OCI-LY1 (cell line): Measurements from ENCODE around the gene AJAP1.

Source experiments
- H2AFZ ChIP-seq: fragments of 200-600 bp; sonication (generic), shearing (Covaris generic); 2 replicates; pipeline ENCODE4 v1.6.0; 2014; ENCODE audit warnings: antibody characterized with exemption, mild to moderate bottlenecking, low read length
- H3F3A ChIP-seq: fragments of 200-600 bp; sonication (generic), shearing (Covaris generic); 2 replicates; pipeline ENCODE4 v1.6.0; 2014; ENCODE audit warnings: mild to moderate bottlenecking, antibody characterized with exemption, low read length, moderate library complexity; ENCODE audit not compliant: insufficient read depth
- H3K27ac ChIP-seq: fragments of 200-600 bp; sonication (generic); 2 replicates; pipeline ENCODE4 v1.5.1; 2014; ENCODE audit warnings: low read length, mixed run types, mild to moderate bottlenecking, low read depth; ENCODE audit not compliant: poor library complexity, severe bottlenecking
- H3K27me3 ChIP-seq: fragments of 200-600 bp; sonication (generic); 2 replicates; pipeline ENCODE4 v1.6.0; 2014; ENCODE audit warnings: antibody characterized with exemption, mild to moderate bottlenecking, low read length, moderate library complexity; ENCODE audit not compliant: insufficient read depth
- H3K36me3 ChIP-seq: fragments of 200-600 bp; sonication (generic); 2 replicates; pipeline ENCODE4 v1.6.1; 2014; ENCODE audit warnings: mild to moderate bottlenecking, antibody characterized with exemption, low read length, moderate library complexity, mixed read lengths; ENCODE audit not compliant: insufficient read depth
- H3K4me1 ChIP-seq: fragments of 200-600 bp; sonication (generic); 2 replicates; pipeline ENCODE4 v1.5.1; 2014; ENCODE audit warnings: mild to moderate bottlenecking, low read length, moderate library complexity; ENCODE audit not compliant: insufficient read depth, severe bottlenecking
- H3K4me2 ChIP-seq: fragments of 200-600 bp; sonication (generic), shearing (Covaris generic); 2 replicates; pipeline ENCODE4 v1.6.1; 2014; ENCODE audit warnings: low read length
- H3K4me3 ChIP-seq: fragments of 200-600 bp; sonication (generic); 2 replicates; pipeline ENCODE4 v1.5.1; 2014; ENCODE audit warnings: low read length, low read depth, mild to moderate bottlenecking, mixed read lengths; ENCODE audit not compliant: poor library complexity, severe bottlenecking
- H3K79me2 ChIP-seq: fragments of 200-600 bp; shearing (Covaris generic); 2 replicates; pipeline ENCODE4 v1.6.1; 2016; ENCODE audit warnings: mixed run types, low read length, mixed read lengths; ENCODE audit not compliant: insufficient read depth
- H3K9ac ChIP-seq: fragments of 200-600 bp; sonication (generic), shearing (Covaris generic); 2 replicates; pipeline ENCODE4 v1.6.1; 2014; ENCODE audit warnings: mild to moderate bottlenecking, low read length, mixed read lengths
- H3K9me2 ChIP-seq: fragments of 200-600 bp; sonication (generic), shearing (Covaris generic); 2 replicates; pipeline ENCODE4 v1.6.1; 2014; ENCODE audit warnings: low read depth, mild to moderate bottlenecking, low read length, mixed read lengths
- H3K9me3 ChIP-seq: fragments of 200-600 bp; shearing (Covaris generic); 2 replicates; pipeline ENCODE4 v1.6.1; 2014; ENCODE audit warnings: low read length, mixed read lengths
- H4K20me1 ChIP-seq: fragments of 200-600 bp; sonication (generic), shearing (Covaris generic); 2 replicates; pipeline ENCODE4 v1.6.0; 2016; ENCODE audit warnings: mild to moderate bottlenecking, low read length; ENCODE audit not compliant: insufficient read depth
- EZH2 ChIP-seq: fragments of 200-600 bp; sonication (generic), shearing (Covaris generic); IDR thresholded peaks from 2 replicates; pipeline ENCODE4 v1.8.0; 2017; ENCODE audit warnings: borderline replicate concordance, mixed run types, mild to moderate bottlenecking, antibody characterized with exemption, low read length, moderate library complexity, mixed read lengths
- TF ChIP-seq, protein P1 (sequence below): fragments of 200-600 bp; sonication (generic), shearing (Covaris generic); IDR thresholded peaks from 2 replicates; pipeline ENCODE4 v1.5.1; 2017; ENCODE audit warnings: mild to moderate bottlenecking, antibody characterized with exemption, low read length, moderate library complexity, mixed read lengths

Gene AJAP1

DNA sequence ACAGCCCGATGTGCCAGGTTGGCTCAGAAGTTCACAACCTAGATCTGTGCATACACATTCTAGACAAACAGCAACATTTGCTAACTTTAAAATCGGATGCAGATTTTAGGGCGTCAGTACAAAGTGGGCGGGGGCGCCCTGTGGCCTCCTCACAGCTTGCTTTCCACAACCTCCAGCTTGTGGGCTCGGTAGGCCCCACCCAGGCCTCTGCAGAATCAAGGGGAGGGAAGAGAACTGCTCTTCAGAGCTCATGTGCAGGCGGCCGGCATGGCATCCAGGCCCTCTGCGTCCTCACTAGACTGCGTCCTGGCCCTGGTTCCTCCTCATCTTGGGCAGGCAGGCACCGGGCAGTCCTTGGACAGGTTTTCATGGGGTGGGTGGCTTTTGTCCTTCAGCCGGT, 59.3 kb downstream of the AJAP1 start:
- no peaks in the 10 kb centered on the region for H3K9me2 ChIP-seq

DNA sequence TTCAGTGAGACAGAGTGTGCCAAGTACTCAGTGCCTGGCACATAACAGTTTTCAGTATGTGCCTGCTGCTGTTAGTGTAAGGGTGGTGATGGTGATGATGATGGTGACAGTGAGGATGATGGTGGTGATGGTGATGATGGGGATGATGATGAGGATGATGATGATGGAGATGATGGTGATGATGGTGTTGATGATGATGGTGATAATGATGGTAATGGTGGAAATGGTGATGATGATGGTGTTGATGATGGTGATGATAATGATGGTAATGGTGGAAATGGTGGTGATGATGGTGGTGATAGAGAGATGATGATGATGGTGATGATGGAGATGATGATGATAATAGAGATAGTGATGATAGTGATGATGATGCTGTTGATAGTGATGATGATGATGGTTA, 62.0 kb downstream of the AJAP1 start:
- H3K27me3 ChIP-seq, result no peaks in the 10 kb centered on the region; the same call in 1 of the 2 replicates
- H3K79me2 ChIP-seq, result no peaks in the 10 kb centered on the region
- no peaks in the 10 kb centered on the region for H3K36me3 ChIP-seq
- no peak overlapping the region for H3K4me3 ChIP-seq
- TF ChIP-seq EZH2, result no peak
- H3K9ac ChIP-seq, result no peak overlapping the region
- H2AFZ ChIP-seq, result no peak overlapping the region
- H4K20me1 ChIP-seq, result no peaks in the 10 kb centered on the region
- no peak overlapping the region for H3K4me2 ChIP-seq
- no peaks in the 10 kb centered on the region for H3K4me1 ChIP-seq
- no peaks in the 10 kb centered on the region for H3F3A ChIP-seq
- H3K9me2 ChIP-seq, result no peaks in the 10 kb centered on the region
- no peak overlapping the region for H3K27ac ChIP-seq
- no peaks in the 10 kb centered on the region for H3K9me3 ChIP-seq

More for the DNA sequence above, 59.3 kb downstream of the AJAP1 start:
- Histone ChIP-seq H2AFZ (no peak overlapping the region), H4K20me1 (no peaks in the 10 kb centered on the region), H3K27ac (no peak overlapping the region), H3F3A (no peaks in the 10 kb centered on the region), H3K36me3 (no peaks in the 10 kb centered on the region), H3K9ac (no peak overlapping the region), H3K4me2 (no peak overlapping the region), H3K4me3 (no peak overlapping the region), H3K4me1 (no peaks in the 10 kb centered on the region), H3K27me3 (no peaks in the 10 kb centered on the region; the same call in 1 of the 2 replicates), H3K79me2 (no peaks in the 10 kb centered on the region), H3K9me3 (no peaks in the 10 kb centered on the region)
- TF ChIP-seq, protein P1, sequence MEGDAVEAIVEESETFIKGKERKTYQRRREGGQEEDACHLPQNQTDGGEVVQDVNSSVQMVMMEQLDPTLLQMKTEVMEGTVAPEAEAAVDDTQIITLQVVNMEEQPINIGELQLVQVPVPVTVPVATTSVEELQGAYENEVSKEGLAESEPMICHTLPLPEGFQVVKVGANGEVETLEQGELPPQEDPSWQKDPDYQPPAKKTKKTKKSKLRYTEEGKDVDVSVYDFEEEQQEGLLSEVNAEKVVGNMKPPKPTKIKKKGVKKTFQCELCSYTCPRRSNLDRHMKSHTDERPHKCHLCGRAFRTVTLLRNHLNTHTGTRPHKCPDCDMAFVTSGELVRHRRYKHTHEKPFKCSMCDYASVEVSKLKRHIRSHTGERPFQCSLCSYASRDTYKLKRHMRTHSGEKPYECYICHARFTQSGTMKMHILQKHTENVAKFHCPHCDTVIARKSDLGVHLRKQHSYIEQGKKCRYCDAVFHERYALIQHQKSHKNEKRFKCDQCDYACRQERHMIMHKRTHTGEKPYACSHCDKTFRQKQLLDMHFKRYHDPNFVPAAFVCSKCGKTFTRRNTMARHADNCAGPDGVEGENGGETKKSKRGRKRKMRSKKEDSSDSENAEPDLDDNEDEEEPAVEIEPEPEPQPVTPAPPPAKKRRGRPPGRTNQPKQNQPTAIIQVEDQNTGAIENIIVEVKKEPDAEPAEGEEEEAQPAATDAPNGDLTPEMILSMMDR, result no peak
- TF ChIP-seq EZH2, result no peak

DNA sequence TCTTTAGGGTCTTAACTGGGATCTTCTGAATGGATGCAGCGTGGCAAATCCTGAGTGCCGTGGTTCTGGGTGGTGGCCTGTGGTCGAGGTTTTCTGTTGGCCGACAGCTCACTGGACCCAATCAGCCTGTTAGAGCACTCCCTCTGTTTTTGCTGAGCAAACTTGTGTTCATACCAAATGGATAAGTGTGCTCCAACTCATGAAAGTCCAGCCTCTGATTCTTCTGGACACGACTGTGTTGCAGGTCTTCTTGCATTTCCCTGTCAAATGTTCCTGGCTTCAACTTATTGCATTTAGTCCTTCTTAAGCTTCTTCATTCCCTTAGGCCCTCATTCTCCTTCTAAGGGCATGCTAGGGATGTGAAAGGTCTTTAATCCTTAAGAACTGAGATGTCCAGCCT, 63.7 kb downstream of the AJAP1 start:
- Histone ChIP-seq H3K79me2 (no peaks in the 10 kb centered on the region), H3K9ac (no peak overlapping the region), H3K4me2 (no peak overlapping the region), H3K4me3 (no peak overlapping the region), H4K20me1 (no peaks in the 10 kb centered on the region), H3K9me3 (no peaks in the 10 kb centered on the region), H3K27ac (no peak overlapping the region), H2AFZ (no peak overlapping the region), H3K9me2 (no peaks in the 10 kb centered on the region), H3K36me3 (no peaks in the 10 kb centered on the region), H3K4me1 (no peaks in the 10 kb centered on the region), H3F3A (no peaks in the 10 kb centered on the region), H3K27me3 (no peaks in the 10 kb centered on the region; the same call in 1 of the 2 replicates)
- TF ChIP-seq, protein P1, result no peak
- TF ChIP-seq EZH2, result no peak

DNA sequence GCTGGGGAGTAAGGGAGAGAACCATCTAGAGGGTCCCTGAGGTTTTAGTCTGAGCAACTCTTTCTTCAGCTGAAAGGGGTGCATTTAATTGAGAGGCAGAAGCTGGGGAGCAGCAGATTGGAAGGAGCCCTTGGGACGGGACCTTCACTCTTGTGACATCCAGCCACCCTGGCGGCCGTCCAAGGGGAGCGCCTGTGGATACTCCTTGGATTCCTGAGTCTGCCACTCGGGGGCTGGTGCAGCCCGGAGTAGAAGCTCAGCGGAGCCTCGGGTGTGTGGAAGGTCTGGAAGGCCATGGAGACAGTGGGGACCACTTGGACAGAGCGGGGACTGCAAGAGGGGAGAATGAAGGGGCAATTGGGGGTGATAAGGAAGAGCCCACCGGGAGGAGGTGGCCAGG, 68.7 kb downstream of the AJAP1 start:
- Histone ChIP-seq H3K27ac (no peak overlapping the region), H3K4me2 (no peak overlapping the region), H2AFZ (no peak overlapping the region), H3F3A (no peaks in the 10 kb centered on the region), H3K4me3 (no peak overlapping the region), H3K36me3 (no peaks in the 10 kb centered on the region), H3K79me2 (no peaks in the 10 kb centered on the region), H3K27me3 (no peaks in the 10 kb centered on the region), H3K9me2 (no peaks in the 10 kb centered on the region), H4K20me1 (no peaks in the 10 kb centered on the region), H3K9me3 (no peaks in the 10 kb centered on the region), H3K9ac (no peak overlapping the region), H3K4me1 (no peaks in the 10 kb centered on the region)
- TF ChIP-seq, protein P1, result no peak
- no peak for TF ChIP-seq EZH2
